ENCODE data around the gene AUTS2.

Gene AUTS2

GRCh38 chr7:70384024-70384423, 785.7 kb downstream of the AUTS2 start:
- no peak overlapping the region for H3K4me3 ChIP-seq
- H3K27ac ChIP-seq: no peak overlapping the region

- peak overlapping the region in 1 of 21 experiments; percentile 13 for H3K27ac ChIP-seq
- no peak overlapping the region for H3K4me3 ChIP-seq
These were observed 786.6 kb downstream of the AUTS2 start for GRCh38 chr7:70384891-70385290.

GRCh38 chr7:70387217-70387616, 788.9 kb downstream of the AUTS2 start:
- H3K27ac ChIP-seq: no peak overlapping the region

GRCh38 chr7:70389531-70390151, 791.4 kb downstream of the AUTS2 start:
- Histone ChIP-seq H3K4me3 (no peak overlapping the region), H3K27ac (no peak overlapping the region)

More at GRCh38 chr7:70387217-70387616, 788.9 kb downstream of the AUTS2 start:
- H3K4me3 ChIP-seq: no peak overlapping the region

GRCh38 chr7:70390251-70390650, 792.0 kb downstream of the AUTS2 start:
- no peak overlapping the region for H3K4me3 ChIP-seq
- H3K27ac ChIP-seq: no peak overlapping the region

GRCh38 chr7:70392256-70392876, 794.1 kb downstream of the AUTS2 start:
- no peak overlapping the region for H3K4me3 ChIP-seq
- H3K27ac ChIP-seq: peak overlapping the region in 6 of 21 experiments; percentile 22 to 78 (median 58)

GRCh38 chr7:70392877-70393435, 794.7 kb downstream of the AUTS2 start:
- Histone ChIP-seq H3K4me3 (no peak overlapping the region), H3K27ac (peak overlapping the region in 5 of 21 experiments; percentile 2 to 66 (median 27))

GRCh38 chr7:70393956-70394355, 795.7 kb downstream of the AUTS2 start:
- Histone ChIP-seq H3K4me3 (no peak overlapping the region), H3K27ac (no peak overlapping the region)

- Histone ChIP-seq H3K27ac (no peak overlapping the region), H3K4me3 (no peak overlapping the region)
These were observed 802.6 kb downstream of the AUTS2 start for GRCh38 chr7:70400829-70401380.

- H3K4me3 ChIP-seq: no peak overlapping the region
These were observed 803.8 kb downstream of the AUTS2 start for GRCh38 chr7:70402069-70402468.

GRCh38 chr7:70405241-70405640, 807.0 kb downstream of the AUTS2 start:
- no peak overlapping the region for H3K27ac ChIP-seq
- H3K4me3 ChIP-seq: no peak overlapping the region

More at GRCh38 chr7:70402069-70402468, 803.8 kb downstream of the AUTS2 start:
- no peak overlapping the region for H3K27ac ChIP-seq

GRCh38 chr7:70406186-70406949, 808.1 kb downstream of the AUTS2 start:
- no peak overlapping the region for H3K4me3 ChIP-seq
- no peak overlapping the region for H3K27ac ChIP-seq

GRCh38 chr7:70406950-70407209, 808.6 kb downstream of the AUTS2 start:
- H3K27ac ChIP-seq: no peak overlapping the region

GRCh38 chr7:70408477-70408876, 810.2 kb downstream of the AUTS2 start:
- H3K27ac ChIP-seq: no peak overlapping the region
- H3K4me3 ChIP-seq: no peak overlapping the region

More at GRCh38 chr7:70406950-70407209, 808.6 kb downstream of the AUTS2 start:
- no peak overlapping the region for H3K4me3 ChIP-seq

- no peak overlapping the region for H3K4me3 ChIP-seq
These were observed 810.6 kb downstream of the AUTS2 start for GRCh38 chr7:70408891-70409290.

GRCh38 chr7:70410134-70410750, 812.0 kb downstream of the AUTS2 start:
- no peak overlapping the region for H3K4me3 ChIP-seq

More at GRCh38 chr7:70408891-70409290, 810.6 kb downstream of the AUTS2 start:
- no peak overlapping the region for H3K27ac ChIP-seq

GRCh38 chr7:70414368-70414767, 816.1 kb downstream of the AUTS2 start:
- H3K27ac ChIP-seq: no peak overlapping the region
- H3K4me3 ChIP-seq: no peak overlapping the region

More at GRCh38 chr7:70410134-70410750, 812.0 kb downstream of the AUTS2 start:
- no peak overlapping the region for H3K27ac ChIP-seq

GRCh38 chr7:70415179-70415972, 817.1 kb downstream of the AUTS2 start:
- no peak overlapping the region for H3K27ac ChIP-seq
- H3K4me3 ChIP-seq: no peak overlapping the region

- no peak overlapping the region for H3K27ac ChIP-seq
- no peak overlapping the region for H3K4me3 ChIP-seq
These were observed 818.2 kb downstream of the AUTS2 start for GRCh38 chr7:70416347-70416985.
